Stimulated activated CD4-positive, alpha-beta T cell treated with anti-CD3 and anti-CD28 coated beads, Interleukin-4, amount 100 ng/mL, for 24 hours (primary cell): ENCODE measurements around the gene KCNN2.
"Not testable (repeated sequence)": the region's sequence is repeated elsewhere in the genome, so short reads cannot be mapped to it uniquely, and the experiment has no call there.

Experiments
- DNase-seq: peaks from one replicate; pipeline ENCODE4 v3.0.0-alpha.2; 2020

Gene KCNN2

GRCh38 chr5:114427204-114427603, 65.3 kb downstream of the KCNN2 start:
- DNase-seq, result no peak

- DNase-seq, result no peak
These were observed 68.7 kb downstream of the KCNN2 start for GRCh38 chr5:114430532-114430931.

GRCh38 chr5:114432684-114433083, 70.8 kb downstream of the KCNN2 start:
- DNase-seq, result not testable (repeated sequence)

GRCh38 chr5:114434396-114435219, 72.7 kb downstream of the KCNN2 start:
- no peak for DNase-seq

GRCh38 chr5:114435220-114435481, 73.3 kb downstream of the KCNN2 start:
- no peak for DNase-seq

- DNase-seq, result no peak
These were observed 74.0 kb downstream of the KCNN2 start for GRCh38 chr5:114435885-114436299.

- no peak for DNase-seq
These were observed 76.1 kb downstream of the KCNN2 start for GRCh38 chr5:114437936-114438335.

GRCh38 chr5:114438471-114438870, 76.6 kb downstream of the KCNN2 start:
- DNase-seq, result no peak

GRCh38 chr5:114447084-114447773, 85.4 kb downstream of the KCNN2 start:
- DNase-seq, result no peak

GRCh38 chr5:114448481-114448880, 86.6 kb downstream of the KCNN2 start:
- DNase-seq, result no peak

GRCh38 chr5:114449860-114450421, 88.1 kb downstream of the KCNN2 start:
- DNase-seq, result peak; percentile 30

GRCh38 chr5:114450437-114450836, 88.6 kb downstream of the KCNN2 start:
- DNase-seq, result no peak

- DNase-seq, result no peak
These were observed 96.9 kb downstream of the KCNN2 start for GRCh38 chr5:114458726-114459125.

- DNase-seq, result no peak
These were observed 105.3 kb downstream of the KCNN2 start for GRCh38 chr5:114467171-114467570.

GRCh38 chr5:114467729-114468128, 105.9 kb downstream of the KCNN2 start:
- no peak for DNase-seq

GRCh38 chr5:114469372-114469771, 107.5 kb downstream of the KCNN2 start:
- DNase-seq, result no peak

GRCh38 chr5:114471529-114471928, 109.7 kb downstream of the KCNN2 start:
- DNase-seq, result no peak

GRCh38 chr5:114473541-114473940, 111.7 kb downstream of the KCNN2 start:
- no peak for DNase-seq

- no peak for DNase-seq
These were observed 116.0 kb downstream of the KCNN2 start for GRCh38 chr5:114477816-114478334.

GRCh38 chr5:114500756-114501155, 138.9 kb downstream of the KCNN2 start:
- no peak for DNase-seq

- DNase-seq, result no peak
These were observed 142.7 kb downstream of the KCNN2 start for GRCh38 chr5:114504560-114504959.

GRCh38 chr5:114524221-114524620, 162.4 kb downstream of the KCNN2 start:
- no peak for DNase-seq

GRCh38 chr5:114544561-114544960, 182.7 kb downstream of the KCNN2 start:
- no peak for DNase-seq
